Stimulated activated CD4-positive, alpha-beta T cell treated with anti-CD3 and anti-CD28 coated beads, Interleukin-2, amount 100 ng/mL, for 24 hours (primary cell): ENCODE results near the gene SLC1A1.
"Not testable (repeated sequence)": the region's sequence is repeated elsewhere in the genome, so short reads cannot be mapped to it uniquely, and the experiment has no call there.

Source experiments
- DNase-seq, 2 donors: peaks; one replicate each; pipeline ENCODE4 v3.0.0-alpha.2; 2020

Gene SLC1A1

GRCh38 chr9:4581861-4582565, 91.7 kb downstream of the SLC1A1 start:
- DNase-seq: no peak

GRCh38 chr9:4583001-4583400, 92.7 kb downstream of the SLC1A1 start:
- no peak for DNase-seq

- DNase-seq: no peak
Measured at GRCh38 chr9:4584636-4585035, 94.4 kb downstream of the SLC1A1 start.

GRCh38 chr9:4585135-4585534, 94.9 kb downstream of the SLC1A1 start:
- no peak for DNase-seq

- DNase-seq: no peak
Measured at GRCh38 chr9:4588721-4589120, 98.5 kb downstream of the SLC1A1 start.

GRCh38 chr9:4590430-4591122, 100.3 kb downstream of the SLC1A1 start:
- DNase-seq: no peak

- no peak for DNase-seq
Measured at GRCh38 chr9:4591123-4591500, 100.8 kb downstream of the SLC1A1 start.

- no peak for DNase-seq
Measured at GRCh38 chr9:4592295-4592694, 102.0 kb downstream of the SLC1A1 start.

- no peak for DNase-seq
Measured at GRCh38 chr9:4592886-4593285, 102.6 kb downstream of the SLC1A1 start.

GRCh38 chr9:4594545-4594944, 104.3 kb downstream of the SLC1A1 start:
- DNase-seq: no peak

- no peak for DNase-seq
Measured at GRCh38 chr9:4594994-4595393, 104.7 kb downstream of the SLC1A1 start.

- peak; percentile 26 to 30 for DNase-seq
Measured at GRCh38 chr9:4596165-4596922, 106.1 kb downstream of the SLC1A1 start.

GRCh38 chr9:4600368-4600767, 110.1 kb downstream of the SLC1A1 start:
- DNase-seq: no peak

- DNase-seq: no peak
Measured at GRCh38 chr9:4603830-4604229, 113.6 kb downstream of the SLC1A1 start.

- peak; percentile 68 to 70 for DNase-seq
Measured at GRCh38 chr9:4604678-4605095, 114.4 kb downstream of the SLC1A1 start.

GRCh38 chr9:4606033-4606432, 115.8 kb downstream of the SLC1A1 start:
- not testable (repeated sequence) for DNase-seq

- DNase-seq: no peak
Measured at GRCh38 chr9:4614627-4615026, 124.4 kb downstream of the SLC1A1 start.

- no peak for DNase-seq
Measured at GRCh38 chr9:4615251-4615650, 125.0 kb downstream of the SLC1A1 start.

GRCh38 chr9:4615778-4616177, 125.5 kb downstream of the SLC1A1 start:
- no peak for DNase-seq

GRCh38 chr9:4617752-4618151, 127.5 kb downstream of the SLC1A1 start:
- no peak for DNase-seq

- no peak for DNase-seq
Measured at GRCh38 chr9:4618700-4619099, 128.4 kb downstream of the SLC1A1 start.

- DNase-seq: no peak
Measured at GRCh38 chr9:4620057-4620765, 129.9 kb downstream of the SLC1A1 start.

- DNase-seq: no peak
Measured at GRCh38 chr9:4620881-4621555, 130.8 kb downstream of the SLC1A1 start.
